K562 (cell line): ENCODE data around the gene AGO1. TPM values are rescaled to one million over a fixed set of nuclear protein-coding genes. Genes with fewer than 3 reads are reported as not detected.

Experiments
- SMAD2 ChIP-seq: fragments of 150-350 bp; IDR thresholded peaks from 2 replicates; pipeline ENCODE4 v1.6.1; 2014; ENCODE audit warnings: low read depth, mild to moderate bottlenecking, low read length
- SRSF7 ChIP-seq: fragments of 200-400 bp; formaldehyde crosslinking; optimal IDR thresholded peaks from 2 replicates; pipeline ENCODE3; 2017; ENCODE audit warnings: mild to moderate bottlenecking, low read depth, low read length
- TAL1 ChIP-seq: fragments of 450-650 bp; IDR thresholded peaks from 2 replicates; pipeline ENCODE4 v1.6.1; 2016; ENCODE audit warnings: mild to moderate bottlenecking
- ZNF778 ChIP-seq: fragments of 450-650 bp; formaldehyde crosslinking; IDR thresholded peaks from 2 replicates; pipeline ENCODE4 v1.4.0; 2020; ENCODE audit warnings: mild to moderate bottlenecking, moderate library complexity
- polyA plus RNA-seq, 8 experiments: library from polyadenylated mRNA; depleted of rRNA in 4 of 8; stranded (reverse) in 5 of 8; unstranded in 3 of 8; fragments of >200 nt; fragmentation: Nextera tagmentation in 2 of 8; fragmentation: Illumina TruSeq in 1 of 8; extraction: Ambion mirVana in 2 of 8; extraction: Trizol in 1 of 8; gene quantifications; 2 replicates each; pipeline versions ENCODE4 v1.2.1 to v1.2.3, GENCODE V29; 2011 to 2014; ENCODE audit warnings: inconsistent platforms in 1 of 8, missing spikeins in 1 of 8
- total RNA-seq, 7 experiments: library from RNA; depleted of rRNA in 6 of 7; stranded (reverse); fragments of >200 nt in 6 of 7; fragmentation: Illumina TruSeq in 2 of 7; extraction: Trizol in 2 of 7; gene quantifications; 2 replicates each; pipeline versions ENCODE4 v1.2.1 to v1.2.3, GENCODE V29; 2011 to 2021; ENCODE audit warnings: low replicate concordance in 1 of 7
- TF ChIP-seq, protein P1 (sequence below): fragments of 450-650 bp; formaldehyde crosslinking; IDR thresholded peaks from 2 replicates; pipeline ENCODE4 v1.4.0; 2020; ENCODE audit warnings: mild to moderate bottlenecking, moderate library complexity
- TF ChIP-seq, protein P2 (sequence below), 2 experiments: fragments of 150-350 bp in 1 of 2; IDR thresholded peaks; 2 replicates each; pipeline ENCODE4 v1.6.1; 2012 to 2016; ENCODE audit warnings: low read depth in 2 of 2, low read length in 2 of 2, mild to moderate bottlenecking in 1 of 2, moderate library complexity in 1 of 2

AGO1 gene
- total and polyA plus RNA-seq, 9 of the 15 experiments (the other 6 are each of a cell fraction or from before 2014, with no cell fraction given) = 7.3 to 64.2 (median 26.0) TPM

DNA sequence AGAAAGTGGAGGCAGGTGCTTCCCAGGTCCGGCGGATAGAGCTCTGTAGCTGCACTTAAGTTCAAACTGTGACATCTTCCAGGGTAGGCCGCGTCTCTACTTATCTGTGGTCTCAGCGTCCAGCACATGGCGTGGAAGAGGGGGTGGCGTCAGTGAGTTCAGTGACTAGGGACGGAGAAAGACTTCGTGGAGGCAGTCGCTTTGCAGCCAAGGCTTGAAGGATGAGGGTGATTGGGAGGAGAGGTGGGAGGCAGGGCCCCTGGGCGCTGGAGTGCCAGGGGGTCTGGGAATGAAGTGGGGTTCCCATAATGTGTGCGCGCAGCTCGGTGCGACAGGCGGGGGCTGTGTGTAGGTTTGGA, 444 bp upstream of the AGO1 start (continued):
- TF ChIP-seq, protein P1, sequence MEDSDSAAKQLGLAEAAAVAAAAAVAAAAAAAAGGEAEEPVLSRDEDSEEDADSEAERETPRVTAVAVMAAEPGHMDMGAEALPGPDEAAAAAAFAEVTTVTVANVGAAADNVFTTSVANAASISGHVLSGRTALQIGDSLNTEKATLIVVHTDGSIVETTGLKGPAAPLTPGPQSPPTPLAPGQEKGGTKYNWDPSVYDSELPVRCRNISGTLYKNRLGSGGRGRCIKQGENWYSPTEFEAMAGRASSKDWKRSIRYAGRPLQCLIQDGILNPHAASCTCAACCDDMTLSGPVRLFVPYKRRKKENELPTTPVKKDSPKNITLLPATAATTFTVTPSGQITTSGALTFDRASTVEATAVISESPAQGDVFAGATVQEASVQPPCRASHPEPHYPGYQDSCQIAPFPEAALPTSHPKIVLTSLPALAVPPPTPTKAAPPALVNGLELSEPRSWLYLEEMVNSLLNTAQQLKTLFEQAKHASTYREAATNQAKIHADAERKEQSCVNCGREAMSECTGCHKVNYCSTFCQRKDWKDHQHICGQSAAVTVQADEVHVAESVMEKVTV (CRISPR knock-in tag) = no peak
- TF ChIP-seq TAL1 (peak; percentile 15; the same call in 1 of the 2 replicates), ZNF778 (CRISPR knock-in tag) (no peak), SMAD2 (no peak), SRSF7 (no peak)
- TF ChIP-seq, protein P2, sequence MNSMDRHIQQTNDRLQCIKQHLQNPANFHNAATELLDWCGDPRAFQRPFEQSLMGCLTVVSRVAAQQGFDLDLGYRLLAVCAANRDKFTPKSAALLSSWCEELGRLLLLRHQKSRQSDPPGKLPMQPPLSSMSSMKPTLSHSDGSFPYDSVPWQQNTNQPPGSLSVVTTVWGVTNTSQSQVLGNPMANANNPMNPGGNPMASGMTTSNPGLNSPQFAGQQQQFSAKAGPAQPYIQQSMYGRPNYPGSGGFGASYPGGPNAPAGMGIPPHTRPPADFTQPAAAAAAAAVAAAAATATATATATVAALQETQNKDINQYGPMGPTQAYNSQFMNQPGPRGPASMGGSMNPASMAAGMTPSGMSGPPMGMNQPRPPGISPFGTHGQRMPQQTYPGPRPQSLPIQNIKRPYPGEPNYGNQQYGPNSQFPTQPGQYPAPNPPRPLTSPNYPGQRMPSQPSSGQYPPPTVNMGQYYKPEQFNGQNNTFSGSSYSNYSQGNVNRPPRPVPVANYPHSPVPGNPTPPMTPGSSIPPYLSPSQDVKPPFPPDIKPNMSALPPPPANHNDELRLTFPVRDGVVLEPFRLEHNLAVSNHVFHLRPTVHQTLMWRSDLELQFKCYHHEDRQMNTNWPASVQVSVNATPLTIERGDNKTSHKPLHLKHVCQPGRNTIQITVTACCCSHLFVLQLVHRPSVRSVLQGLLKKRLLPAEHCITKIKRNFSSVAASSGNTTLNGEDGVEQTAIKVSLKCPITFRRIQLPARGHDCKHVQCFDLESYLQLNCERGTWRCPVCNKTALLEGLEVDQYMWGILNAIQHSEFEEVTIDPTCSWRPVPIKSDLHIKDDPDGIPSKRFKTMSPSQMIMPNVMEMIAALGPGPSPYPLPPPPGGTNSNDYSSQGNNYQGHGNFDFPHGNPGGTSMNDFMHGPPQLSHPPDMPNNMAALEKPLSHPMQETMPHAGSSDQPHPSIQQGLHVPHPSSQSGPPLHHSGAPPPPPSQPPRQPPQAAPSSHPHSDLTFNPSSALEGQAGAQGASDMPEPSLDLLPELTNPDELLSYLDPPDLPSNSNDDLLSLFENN (IDR thresholded peaks at IDR 0.05; ENCODE audit: low read depth in 2 of 2, low read length in 2 of 2) = no peak
